HG03442 (cell line): ENCODE data around the gene INHBB.

ENCODE experiments used
- ATAC-seq: cut with Tn5 transposase; IDR thresholded peaks from one replicate; pipeline ENCODE4 v1.9.1; 2021; ENCODE audit warnings: mild to moderate bottlenecking, moderate library complexity; ENCODE audit not compliant: unreplicated experiment

INHBB gene

GRCh38 chr2:120394764-120395163, 48.8 kb downstream of the INHBB start:
- no peak for ATAC-seq

DNA sequence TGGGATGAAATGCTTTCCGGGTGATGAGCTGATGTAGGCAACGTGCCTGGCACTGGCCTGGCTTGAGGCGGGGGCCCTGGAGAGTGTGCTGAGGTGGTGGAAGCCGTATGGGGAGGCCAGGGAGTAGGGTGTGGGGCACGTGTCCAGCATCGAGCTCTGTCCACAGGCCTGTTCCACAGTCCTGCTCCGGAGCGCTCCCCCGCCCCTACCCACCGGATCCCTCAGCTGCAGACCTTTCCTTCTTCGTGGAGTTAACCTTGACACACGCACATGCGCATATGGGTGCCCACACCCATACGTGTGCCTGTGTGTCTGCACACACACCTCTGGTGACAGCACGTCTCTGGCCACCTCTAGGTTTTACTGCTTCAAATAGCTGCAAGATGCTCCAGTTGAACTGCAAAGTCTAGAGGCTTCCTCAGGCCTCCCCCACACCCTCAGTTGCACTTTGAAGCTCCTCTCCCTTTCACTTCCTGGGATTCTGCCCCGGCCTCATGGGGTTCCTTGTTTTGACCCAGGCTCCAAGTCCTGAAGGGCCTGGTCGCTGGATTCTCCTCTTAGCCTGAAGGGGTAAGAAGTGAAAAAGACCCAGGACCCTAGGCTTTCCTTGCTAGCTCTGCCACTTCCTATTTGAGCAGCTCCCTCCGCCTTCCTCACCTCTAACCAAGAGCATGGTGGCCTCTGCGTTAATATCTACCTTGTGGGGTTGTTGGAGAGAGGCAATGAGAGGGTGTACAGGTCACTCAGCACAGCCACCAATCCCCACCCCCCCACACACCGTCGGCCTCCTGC, 49.5 kb downstream of the INHBB start:
- no peak for ATAC-seq

DNA sequence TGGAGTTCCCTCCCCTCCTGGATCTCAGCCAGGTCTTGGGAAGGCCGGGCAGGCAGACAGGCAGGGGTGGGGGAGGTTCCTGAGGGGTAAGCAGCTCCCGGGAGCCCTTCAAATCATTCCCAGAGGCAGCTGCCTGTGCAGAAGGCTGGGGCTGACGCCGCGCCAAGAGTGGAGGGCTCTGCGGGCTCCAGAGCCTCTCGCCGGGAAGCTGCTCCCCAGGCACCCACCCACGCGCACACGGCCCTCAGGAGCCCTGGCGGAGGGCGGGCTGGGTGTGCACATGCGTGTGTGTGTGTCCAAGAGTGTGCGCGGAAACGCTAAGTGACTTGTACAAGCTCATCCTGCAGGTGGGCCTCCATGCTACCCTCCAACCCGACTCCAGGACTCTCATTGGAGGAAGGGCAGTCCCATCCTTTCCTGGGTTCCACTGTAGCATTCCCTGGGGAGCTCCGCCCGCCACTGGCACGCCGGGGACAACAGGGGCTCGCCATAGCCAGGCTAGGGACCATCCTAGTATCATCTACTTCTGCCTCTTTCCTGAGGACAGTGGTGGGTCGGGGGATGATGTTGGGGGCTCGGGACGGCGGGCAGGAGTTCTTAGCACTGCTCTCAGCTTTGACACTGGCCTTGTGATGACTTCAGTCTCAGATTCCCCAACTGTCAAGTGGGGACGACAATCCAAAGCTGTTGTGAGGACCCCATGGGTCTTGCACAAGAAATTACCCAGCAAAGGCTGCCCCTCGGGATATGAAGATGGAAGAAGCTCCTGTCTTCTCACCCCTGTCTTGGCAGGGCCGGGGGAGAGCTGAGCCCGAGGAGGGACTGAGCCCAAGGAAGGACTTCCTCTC, 50.3 kb downstream of the INHBB start:
- no peak for ATAC-seq

DNA sequence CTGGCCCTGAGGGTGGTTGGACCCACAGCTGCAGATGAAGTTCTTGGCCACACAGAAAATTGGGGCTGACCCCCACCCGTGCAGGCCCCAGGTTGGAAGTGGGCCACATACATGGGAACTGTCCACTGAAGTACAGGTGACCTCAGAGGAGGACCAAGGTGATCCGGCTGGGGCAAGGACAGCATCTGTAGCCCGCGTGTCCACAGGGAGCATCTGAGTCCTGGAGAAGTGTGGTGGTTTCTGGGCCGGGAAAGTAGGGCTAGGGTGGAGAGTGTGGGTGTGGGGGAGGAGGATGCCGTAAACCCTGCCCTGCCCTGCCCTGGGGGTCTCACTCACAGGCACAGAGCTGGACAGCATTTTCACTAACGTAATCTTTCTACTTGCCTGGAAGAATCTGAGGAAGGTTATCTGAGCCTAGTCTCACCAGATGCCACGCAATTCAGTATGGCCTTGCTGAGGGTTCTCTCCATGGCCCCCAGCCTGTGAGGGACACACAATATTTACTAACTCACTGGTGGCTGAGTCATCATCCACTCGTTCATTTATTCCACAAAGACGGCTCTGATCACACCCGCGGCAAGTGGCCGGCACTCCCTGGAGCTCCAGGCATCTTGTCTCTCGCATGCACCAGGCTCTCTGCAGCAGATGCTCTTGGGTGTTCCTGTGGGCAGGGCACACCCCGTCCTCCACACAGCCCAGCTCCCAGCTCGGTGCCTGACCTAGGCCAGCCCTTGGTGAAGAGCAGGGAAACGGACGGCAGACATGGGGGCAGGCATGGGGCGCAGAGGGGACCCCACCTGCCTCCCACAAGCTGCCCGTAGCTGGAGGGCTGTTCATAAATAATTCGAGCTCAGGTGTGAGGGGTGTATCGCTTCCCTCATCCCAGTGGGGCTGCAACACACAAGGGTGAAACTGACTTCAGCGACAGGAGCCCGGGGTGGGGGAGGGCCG, 51.2 kb downstream of the INHBB start:
- no peak for ATAC-seq

GRCh38 chr2:120398051-120398995, 52.4 kb downstream of the INHBB start:
- no peak for ATAC-seq

GRCh38 chr2:120398996-120399888, 53.3 kb downstream of the INHBB start:
- ATAC-seq = no peak

GRCh38 chr2:120399889-120400240, 53.9 kb downstream of the INHBB start:
- ATAC-seq = no peak

GRCh38 chr2:120400551-120400950, 54.6 kb downstream of the INHBB start:
- no peak for ATAC-seq
